Neural progenitor cell (in vitro differentiated cells): ENCODE data around the gene NCF4.

Experiments used
- CTCF ChIP-seq: fragments of 200-600 bp; sonication (generic); IDR thresholded peaks from 2 replicates; pipeline ENCODE4 v1.5.1; 2017; ENCODE audit warnings: antibody characterized with exemption, mild to moderate bottlenecking
- EZH2 ChIP-seq: fragments of 200-600 bp; sonication (generic); IDR thresholded peaks from 2 replicates; pipeline ENCODE4 v1.6.1; 2017; ENCODE audit warnings: antibody characterized with exemption, mild to moderate bottlenecking, moderate library complexity
- EZH2phosphoT487 ChIP-seq: fragments of 200-600 bp; sonication (generic); IDR thresholded peaks from 2 replicates; pipeline ENCODE4 v1.6.1; 2017; ENCODE audit warnings: antibody characterized with exemption

GRCh38 chr22:36838119-36839030 is 22.4 kb upstream of the NCF4 start:
- TF ChIP-seq CTCF (no peak), EZH2phosphoT487 (no peak), EZH2 (no peak)
